CD8-positive, alpha-beta memory T cell (primary cell): ENCODE measurements around the gene SLC25A29. TPM values are rescaled to one million over a fixed set of nuclear protein-coding genes. Genes with fewer than 3 reads are reported as not detected.

Experiments used
- CTCF ChIA-PET: fragments of 350-600 bp; sonication (Branson Sonifier 250); formaldehyde crosslinking; loops from one replicate; lab custom pipeline; 2021; ENCODE audit warnings: antibody characterized with exemption; lab: Charles Lee
- POLR2A ChIA-PET: fragments of 350-600 bp; sonication (Branson Sonifier 250); formaldehyde crosslinking; loops from one replicate; lab custom pipeline; 2021; ENCODE audit warnings: antibody characterized with exemption; lab: Charles Lee
- DNase-seq, 5 donors: peaks; one replicate each; pipeline versions ENCODE4 v3.0.0 to v3.0.0-alpha.2; 2020 to 2022; ENCODE audit warnings: mixed read lengths in 1 of 5
- H3K27ac ChIP-seq: one replicate; pipeline ENCODE4 v1.7.0; 2013; ENCODE audit warnings: low read depth, mild to moderate bottlenecking, low read length, moderate library complexity
- H3K27me3 ChIP-seq: 2 replicates; pipeline ENCODE4 v1.7.0; 2013; ENCODE audit warnings: low read length, mild to moderate bottlenecking; ENCODE audit not compliant: insufficient read depth, poor library complexity, severe bottlenecking
- H3K36me3 ChIP-seq: 2 replicates; pipeline ENCODE4 v1.7.0; 2013; ENCODE audit warnings: mild to moderate bottlenecking, low read length, moderate library complexity; ENCODE audit not compliant: insufficient read depth
- H3K4me1 ChIP-seq: 2 replicates; pipeline ENCODE4 v1.7.0; 2013; ENCODE audit warnings: mild to moderate bottlenecking, low read length, moderate library complexity; ENCODE audit not compliant: insufficient read depth
- H3K4me3 ChIP-seq: 2 replicates; pipeline ENCODE4 v1.7.0; 2013; ENCODE audit warnings: mild to moderate bottlenecking, low read length
- H3K9me3 ChIP-seq: 2 replicates; pipeline ENCODE4 v1.7.0; 2013; ENCODE audit warnings: mild to moderate bottlenecking, low read length
- H3K27ac Mint-ChIP-seq, 8 donors: one replicate each; pipeline ENCODE4 v1.8.0; 2020 to 2021; ENCODE audit warnings: mixed read lengths in 8 of 8, mild to moderate bottlenecking in 6 of 8, inconsistent platforms in 3 of 8, moderate library complexity in 3 of 8
- H3K27me3 Mint-ChIP-seq, 2 donors: one replicate each; pipeline ENCODE4 v1.8.0; 2020 to 2021; ENCODE audit warnings: mixed read lengths in 2 of 2, mild to moderate bottlenecking in 1 of 2, moderate library complexity in 1 of 2
- H3K36me3 Mint-ChIP-seq, 3 donors: one replicate each; pipeline ENCODE4 v1.8.0; 2020 to 2021; ENCODE audit warnings: mixed read lengths in 3 of 3, inconsistent platforms in 1 of 3, mild to moderate bottlenecking in 1 of 3
- H3K4me1 Mint-ChIP-seq, 3 donors: one replicate each; pipeline ENCODE4 v1.8.0; 2020 to 2021; ENCODE audit warnings: mixed read lengths in 3 of 3, inconsistent platforms in 1 of 3, mild to moderate bottlenecking in 1 of 3
- H3K4me3 Mint-ChIP-seq, 7 donors: one replicate each; pipeline ENCODE4 v1.8.0; 2020 to 2021; ENCODE audit warnings: mixed read lengths in 7 of 7, mild to moderate bottlenecking in 6 of 7, moderate library complexity in 4 of 7, inconsistent platforms in 2 of 7
- H3K9me3 Mint-ChIP-seq, 5 donors: one replicate each; pipeline ENCODE4 v1.8.0; 2020 to 2022; ENCODE audit warnings: mixed read lengths in 5 of 5, mild to moderate bottlenecking in 3 of 5, moderate library complexity in 2 of 5, inconsistent platforms in 1 of 5
- polyA plus RNA-seq: library from polyadenylated mRNA; unstranded; fragments of 300-500 nt; fragmentation: Illumina TruSeq; gene quantifications from one replicate; pipeline ENCODE4 v1.2.3, GENCODE V29; 2021
- total RNA-seq, 2 experiments: library from RNA; stranded (reverse); gene quantifications; one replicate each; pipeline ENCODE4 v1.2.3, GENCODE V29; 2021

Gene SLC25A29
- total and polyA plus RNA-seq, 3 experiments from 2014 or later, result 7.0 to 10.5 (median 10.4) TPM

DNA sequence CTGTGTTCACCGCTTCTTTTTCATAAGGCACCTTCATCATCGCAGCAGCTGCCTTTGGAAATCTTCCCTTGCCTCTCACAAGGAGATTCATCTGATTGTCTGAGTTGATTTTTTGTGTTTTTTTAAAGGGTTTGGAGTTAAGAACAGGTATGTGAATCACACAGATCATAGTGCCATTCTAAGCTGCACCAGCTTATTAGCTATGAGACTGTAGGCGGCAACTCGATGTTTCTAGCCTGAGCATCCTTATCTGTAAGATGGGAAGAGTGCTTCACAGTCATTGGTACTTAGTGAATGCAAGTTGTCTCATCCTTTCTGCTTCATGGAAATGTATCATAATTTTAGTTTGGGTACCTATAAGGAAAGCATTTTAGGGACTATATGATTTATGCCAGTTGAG lies 32.0 kb downstream of the SLC25A29 start:
- Histone ChIP-seq H3K4me1 (peaks cover 17% of the 10 kb centered on the region), H3K36me3 (peaks cover 14% of the 10 kb centered on the region), H3K4me3 (no peak overlapping the region), H3K27ac (no peak overlapping the region), H3K27me3 (no peaks in the 10 kb centered on the region), H3K9me3 (no peaks in the 10 kb centered on the region)
- H3K4me3 Mint-ChIP-seq, result peak overlapping the region in 1 of 7 donors; percentile 0
- DNase-seq, result no peak
- H3K36me3 Mint-ChIP-seq, result peaks cover 0 to 47% (median 2%) of the 10 kb centered on the region in 3 donors
- peak overlapping the region in 6 of 8 donors; percentile 1 to 92 (median 29) for H3K27ac Mint-ChIP-seq
- no peaks in the 10 kb centered on the region for H3K9me3 Mint-ChIP-seq
- no peaks in the 10 kb centered on the region for H3K27me3 Mint-ChIP-seq
- peaks cover 45 to 83% (median 66%) of the 10 kb centered on the region in 3 donors for H3K4me1 Mint-ChIP-seq
- ChIA-PET CTCF (interaction anchor here (0.9 to 1.5 kb wide), 4 partner anchors 10 to 27 kb away, joined by 3 read pairs; no protein-coding TSS in a partner anchor), POLR2A (no interaction called here)

DNA sequence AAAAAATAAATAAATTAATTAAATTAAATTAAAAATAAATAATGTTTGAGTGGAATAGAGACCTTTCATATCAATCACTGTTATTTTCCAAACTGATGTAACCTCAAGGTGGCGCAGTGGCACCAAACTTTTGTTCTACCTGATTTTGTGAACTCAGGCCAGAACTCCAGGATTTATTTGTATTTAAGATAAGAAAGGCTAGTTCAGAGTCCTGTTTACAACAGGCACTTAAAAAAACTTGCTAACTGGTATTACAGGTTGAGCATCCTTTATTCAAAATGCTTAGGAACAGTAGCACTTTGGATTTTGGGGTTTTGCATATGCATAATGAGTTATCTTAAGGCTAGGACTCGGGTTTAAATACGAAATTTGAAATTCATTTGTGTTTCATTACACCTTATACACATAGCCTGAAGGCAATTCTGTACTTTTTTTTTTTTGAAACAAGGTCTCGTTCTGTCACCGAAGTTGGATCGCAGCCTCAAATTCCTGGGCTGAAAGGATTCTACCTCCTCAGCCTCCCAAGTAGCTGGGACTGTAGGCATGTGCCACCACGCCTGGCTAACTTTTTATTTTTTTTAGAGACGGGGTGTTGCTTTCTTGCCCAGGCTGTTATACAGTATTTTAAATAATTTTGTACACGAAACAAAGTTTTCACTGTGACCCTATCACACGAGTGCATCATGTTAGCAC lies 34.9 kb downstream of the SLC25A29 start:
- Mint-ChIP-seq H3K9me3 (no peaks in the 10 kb centered on the region), H3K36me3 (peaks cover 0 to 44% (median 0%) of the 10 kb centered on the region in 3 donors), H3K4me3 (no peak overlapping the region), H3K27ac (peak overlapping the region in 1 of 8 donors; percentile 61), H3K4me1 (peaks cover 56 to 85% (median 72%) of the 10 kb centered on the region in 3 donors), H3K27me3 (no peaks in the 10 kb centered on the region)
- Histone ChIP-seq H3K9me3 (no peaks in the 10 kb centered on the region), H3K4me1 (peaks cover 30% of the 10 kb centered on the region), H3K27ac (no peak overlapping the region), H3K36me3 (peaks cover 7% of the 10 kb centered on the region), H3K27me3 (no peaks in the 10 kb centered on the region), H3K4me3 (no peak overlapping the region)
- ChIA-PET CTCF (interaction anchor here (1.1 to 1.9 kb wide), 3 partner anchors 12 to 28 kb away, joined by 3 to 5 read pairs (median 4); no protein-coding TSS in a partner anchor), POLR2A (no interaction called here)
- DNase-seq, result peak in 1 of 5 donors; percentile 15

DNA sequence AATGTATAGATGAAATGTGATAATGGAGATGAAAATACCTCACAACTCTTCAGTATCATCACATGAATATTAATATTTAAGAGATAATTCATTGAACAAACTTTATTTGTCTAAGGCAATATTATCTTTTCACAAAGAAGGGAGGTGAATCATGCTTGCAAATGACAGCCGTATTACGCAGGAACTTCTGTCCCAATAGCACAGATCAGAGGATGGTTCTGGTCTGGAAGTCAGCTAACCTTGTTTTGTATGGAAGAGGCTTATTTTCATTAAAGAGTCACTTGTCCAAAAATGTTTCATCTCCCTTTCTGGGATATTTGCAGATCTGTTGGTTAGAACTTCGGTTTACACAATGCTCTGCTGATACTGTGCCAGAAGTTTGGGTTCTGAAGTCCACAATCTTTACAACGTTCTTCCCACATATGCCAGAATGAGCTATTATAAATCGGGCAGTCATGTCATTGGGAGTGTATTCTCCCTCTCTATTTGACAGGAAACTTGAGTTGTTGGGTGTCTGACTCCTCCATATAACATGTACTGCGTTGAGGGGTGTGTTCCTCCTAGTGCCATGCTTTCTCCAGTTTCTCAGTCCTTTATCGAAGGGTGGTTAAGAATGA lies 37.5 kb downstream of the SLC25A29 start:
- Histone ChIP-seq H3K36me3 (peaks cover 9% of the 10 kb centered on the region), H3K9me3 (no peaks in the 10 kb centered on the region), H3K4me3 (no peak overlapping the region), H3K4me1 (peaks cover 25% of the 10 kb centered on the region), H3K27me3 (no peaks in the 10 kb centered on the region), H3K27ac (no peak overlapping the region)
- Mint-ChIP-seq H3K4me1 (peaks cover 47 to 83% (median 66%) of the 10 kb centered on the region in 3 donors), H3K9me3 (no peaks in the 10 kb centered on the region), H3K27ac (peak overlapping the region in 2 of 8 donors; percentile 25 to 62), H3K4me3 (no peak overlapping the region), H3K27me3 (no peaks in the 10 kb centered on the region), H3K36me3 (peaks cover 0 to 47% (median 3%) of the 10 kb centered on the region in 3 donors)
- POLR2A ChIA-PET, result no interaction called here
- CTCF ChIA-PET, result interaction anchor here (0.6 to 1.3 kb wide), 4 partner anchors 10 to 76 kb away, joined by 3 read pairs; no protein-coding TSS in a partner anchor
- DNase-seq, result no peak

DNA sequence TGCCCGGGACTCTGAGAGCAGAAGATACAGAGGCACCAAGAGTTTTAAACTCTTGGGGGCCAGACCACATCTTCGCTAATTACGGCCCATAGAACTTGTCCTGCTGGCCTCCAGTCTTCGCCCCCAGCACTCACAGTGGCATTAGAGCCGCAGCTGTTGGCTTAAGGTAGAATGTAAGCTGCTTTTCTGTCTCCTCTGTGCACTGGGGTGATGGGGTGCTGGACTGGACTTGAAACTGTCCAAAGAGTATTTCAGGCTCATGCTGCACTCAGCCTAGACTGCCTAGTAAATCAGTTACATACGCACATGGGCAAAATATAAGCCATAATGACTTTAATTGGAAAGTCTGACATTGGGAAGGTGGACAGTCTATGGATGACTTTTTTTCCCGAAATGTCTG lies 38.3 kb downstream of the SLC25A29 start:
- no peak overlapping the region for H3K4me3 Mint-ChIP-seq

DNA sequence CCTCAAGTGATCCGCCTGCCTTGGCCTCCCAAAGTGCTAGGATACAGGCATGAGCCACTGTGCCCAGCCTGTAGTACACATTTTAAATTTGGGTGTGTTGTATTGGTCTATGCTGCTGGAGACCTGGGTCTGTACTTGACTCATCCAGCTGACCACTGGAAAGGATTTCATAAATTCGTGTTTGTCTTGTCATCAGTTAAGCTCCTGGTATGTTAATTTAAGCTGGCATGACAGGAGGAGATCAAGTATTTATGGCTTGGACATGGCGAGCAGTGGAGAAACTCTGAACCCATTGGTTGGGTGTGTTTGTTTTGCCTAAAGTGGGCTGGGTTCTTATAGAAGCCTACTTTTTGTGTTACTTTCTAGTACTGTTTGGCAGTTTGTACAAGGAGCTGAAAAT lies 43.1 kb downstream of the SLC25A29 start:
- H3K27ac Mint-ChIP-seq, result peak overlapping the region in 5 of 8 donors; percentile 17 to 74 (median 60)
- no peak overlapping the region for H3K27ac ChIP-seq
- H3K27me3 Mint-ChIP-seq, result no peaks in the 10 kb centered on the region
- H3K4me1 Mint-ChIP-seq, result peaks cover 69 to 94% (median 87%) of the 10 kb centered on the region in 3 donors
- H3K36me3 ChIP-seq, result peaks cover 19% of the 10 kb centered on the region
- H3K27me3 ChIP-seq, result no peaks in the 10 kb centered on the region
- ChIA-PET CTCF (interaction anchor here (0.7 to 1.4 kb wide), 4 partner anchors 9 to 70 kb away, joined by 3 to 6 read pairs (median 4); no protein-coding TSS in a partner anchor), POLR2A (interaction anchor here (0.5 kb wide), 1 partner anchor 19 kb away, joined by 5 read pairs; no protein-coding TSS in a partner anchor)
- no peak overlapping the region for H3K4me3 Mint-ChIP-seq
- H3K9me3 Mint-ChIP-seq, result no peaks in the 10 kb centered on the region
- DNase-seq, result no peak
- peaks cover 63% of the 10 kb centered on the region for H3K4me1 ChIP-seq
- peaks cover 0 to 54% (median 6%) of the 10 kb centered on the region in 3 donors for H3K36me3 Mint-ChIP-seq
- H3K9me3 ChIP-seq, result no peaks in the 10 kb centered on the region
- no peak overlapping the region for H3K4me3 ChIP-seq

More for the DNA sequence above, 38.3 kb downstream of the SLC25A29 start:
- no peak overlapping the region for H3K27ac ChIP-seq
- H3K9me3 ChIP-seq, result no peaks in the 10 kb centered on the region
- H3K36me3 ChIP-seq, result peaks cover 16% of the 10 kb centered on the region
- Mint-ChIP-seq H3K36me3 (peaks cover 0 to 53% (median 6%) of the 10 kb centered on the region in 3 donors), H3K27me3 (no peaks in the 10 kb centered on the region), H3K9me3 (no peaks in the 10 kb centered on the region), H3K4me1 (peaks cover 50 to 84% (median 66%) of the 10 kb centered on the region in 3 donors), H3K27ac (peak overlapping the region in 4 of 8 donors; percentile 38 to 76 (median 56))
- peaks cover 29% of the 10 kb centered on the region for H3K4me1 ChIP-seq
- POLR2A ChIA-PET, result no interaction called here
- no peaks in the 10 kb centered on the region for H3K27me3 ChIP-seq
- no peak overlapping the region for H3K4me3 ChIP-seq
- CTCF ChIA-PET, result no interaction called here
- DNase-seq, result no peak

DNA sequence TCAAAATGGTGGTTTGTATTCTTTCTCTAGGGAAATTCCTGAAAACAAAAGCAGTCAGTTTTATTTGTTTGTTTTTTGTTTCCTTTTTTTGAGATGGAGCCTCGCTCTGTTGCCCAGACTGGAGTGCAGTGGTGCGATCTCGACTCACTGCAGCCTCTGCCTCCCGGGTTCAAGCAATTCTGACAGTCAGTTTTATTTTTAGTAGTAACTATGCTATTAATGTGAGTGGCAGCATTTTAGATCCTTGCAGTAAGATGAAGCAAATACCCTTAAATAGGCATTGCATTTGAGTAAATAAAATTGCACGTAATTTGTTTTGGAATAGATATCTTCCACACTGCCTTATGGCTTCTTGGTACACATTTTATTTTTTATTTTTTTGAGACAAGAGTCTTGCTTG lies 43.7 kb downstream of the SLC25A29 start:
- H3K27me3 Mint-ChIP-seq, result no peaks in the 10 kb centered on the region
- Histone ChIP-seq H3K27me3 (no peaks in the 10 kb centered on the region), H3K9me3 (no peaks in the 10 kb centered on the region), H3K4me1 (peaks cover 66% of the 10 kb centered on the region), H3K27ac (no peak overlapping the region), H3K4me3 (no peak overlapping the region), H3K36me3 (peaks cover 19% of the 10 kb centered on the region)
- peaks cover 0 to 48% (median 6%) of the 10 kb centered on the region in 3 donors for H3K36me3 Mint-ChIP-seq
- H3K27ac Mint-ChIP-seq, result peak overlapping the region in 6 of 8 donors; percentile 17 to 82 (median 52)
- H3K4me3 Mint-ChIP-seq, result peak overlapping the region in 1 of 7 donors; percentile 29
- peaks cover 70 to 94% (median 87%) of the 10 kb centered on the region in 3 donors for H3K4me1 Mint-ChIP-seq
- ChIA-PET POLR2A (no interaction called here), CTCF (interaction anchor here (0.7 to 1.1 kb wide), 3 partner anchors 10 to 41 kb away, joined by 3 read pairs; no protein-coding TSS in a partner anchor)
- no peaks in the 10 kb centered on the region for H3K9me3 Mint-ChIP-seq
- no peak for DNase-seq

DNA sequence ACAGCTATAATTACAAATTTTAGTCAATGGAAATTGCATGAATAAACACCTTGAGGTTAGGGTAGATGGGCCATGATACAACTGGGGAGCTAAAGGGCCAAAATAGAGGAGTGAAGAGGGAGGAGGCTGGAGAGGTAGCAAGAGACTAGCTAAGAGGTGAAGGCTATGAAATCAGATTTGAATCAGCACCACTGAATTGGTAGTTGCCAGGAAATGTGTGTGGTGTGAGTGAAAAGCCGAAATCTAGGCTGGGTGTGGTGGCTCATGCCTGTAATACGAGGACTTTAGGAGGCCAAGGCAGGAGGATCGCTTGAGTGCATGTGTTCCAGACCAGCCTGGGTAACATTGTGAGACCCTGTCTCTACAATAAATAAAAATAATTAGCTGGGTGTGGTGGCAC lies 44.6 kb downstream of the SLC25A29 start:
- Histone ChIP-seq H3K9me3 (no peaks in the 10 kb centered on the region), H3K27ac (no peak overlapping the region), H3K4me3 (no peak overlapping the region), H3K36me3 (peaks cover 18% of the 10 kb centered on the region), H3K27me3 (no peaks in the 10 kb centered on the region), H3K4me1 (peaks cover 74% of the 10 kb centered on the region)
- Mint-ChIP-seq H3K4me3 (peak overlapping the region in 6 of 7 donors; percentile 32 to 63 (median 56)), H3K27me3 (no peaks in the 10 kb centered on the region), H3K27ac (peak overlapping the region; percentile 55 to 89 (median 78)), H3K4me1 (peaks cover 72 to 94% (median 88%) of the 10 kb centered on the region in 3 donors), H3K36me3 (peaks cover 0 to 44% (median 6%) of the 10 kb centered on the region in 3 donors), H3K9me3 (no peaks in the 10 kb centered on the region)
- CTCF ChIA-PET, result interaction anchor here (0.7 to 2.1 kb wide), 5 partner anchors 20 to 69 kb away, joined by 3 to 9 read pairs (median 3); no protein-coding TSS in a partner anchor
- POLR2A ChIA-PET, result interaction anchor here (0.5 kb wide), 1 partner anchor 58 kb away, joined by 5 read pairs; no protein-coding TSS in a partner anchor
- DNase-seq, result no peak
